NCI-H82 treated with DMSO at 0.1 percent for 48 hours (cell line): ENCODE data around the gene TMBIM1.

ENCODE experiments used
- DNase-seq: peaks from one replicate; lab custom pipeline; 2025; ENCODE audit not compliant: unreplicated experiment; lab: John Stamatoyannopoulos, UW

TMBIM1 gene, protein sequence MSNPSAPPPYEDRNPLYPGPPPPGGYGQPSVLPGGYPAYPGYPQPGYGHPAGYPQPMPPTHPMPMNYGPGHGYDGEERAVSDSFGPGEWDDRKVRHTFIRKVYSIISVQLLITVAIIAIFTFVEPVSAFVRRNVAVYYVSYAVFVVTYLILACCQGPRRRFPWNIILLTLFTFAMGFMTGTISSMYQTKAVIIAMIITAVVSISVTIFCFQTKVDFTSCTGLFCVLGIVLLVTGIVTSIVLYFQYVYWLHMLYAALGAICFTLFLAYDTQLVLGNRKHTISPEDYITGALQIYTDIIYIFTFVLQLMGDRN

DNA sequence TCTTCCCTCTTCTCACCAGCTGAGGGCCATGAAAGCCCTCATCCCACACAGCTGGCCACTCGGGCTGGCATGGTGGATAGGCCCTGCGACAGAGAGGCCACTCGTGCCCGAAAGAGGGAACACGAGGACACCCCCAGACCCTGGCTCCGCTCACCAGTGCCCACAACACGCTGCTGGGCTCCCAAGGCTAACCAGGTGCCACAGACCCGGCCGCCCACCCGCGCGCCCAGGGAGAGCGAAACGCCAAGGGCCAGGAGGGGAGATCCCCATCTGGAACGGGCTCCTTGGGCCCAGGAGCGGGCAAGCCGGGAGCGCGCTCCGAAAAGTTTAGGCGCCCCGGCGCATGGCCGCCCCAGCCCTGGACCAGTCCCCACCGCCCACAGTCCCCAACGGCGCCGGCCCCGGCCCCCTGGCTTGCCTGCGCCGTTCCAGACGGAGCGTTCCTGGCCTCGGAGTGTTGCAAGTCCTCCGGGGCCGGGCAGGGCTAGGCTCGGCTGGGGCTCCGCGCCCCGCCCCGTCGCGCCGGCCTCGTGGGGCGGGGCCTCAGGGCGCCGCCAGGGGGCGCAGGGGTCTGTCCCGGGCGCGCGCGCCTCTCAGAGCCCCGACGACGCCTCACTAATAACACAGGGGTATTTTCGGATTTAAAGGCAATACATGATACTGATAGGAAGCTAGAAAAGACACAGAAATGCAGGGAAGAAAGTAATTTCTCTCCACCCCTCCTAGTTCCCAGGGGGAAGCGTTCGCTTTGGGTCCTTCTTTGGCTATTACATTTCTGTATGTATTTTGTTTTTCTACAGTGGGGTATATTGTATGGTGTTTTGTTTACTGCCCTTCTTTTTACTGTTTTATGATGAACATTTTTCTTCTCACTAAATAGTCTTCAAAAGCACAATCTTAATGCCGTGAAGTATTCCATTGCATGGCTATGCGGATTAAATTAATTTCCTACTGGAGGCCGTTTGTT, at the start of gene TMBIM1:
Gene TMBIM1, minus strand, starts transcription at position 456 of the 967 bp plus-strand sequence. CDS start 10,362 bp downstream, outside the sequence.
- peak; percentile 30 for DNase-seq

DNA sequence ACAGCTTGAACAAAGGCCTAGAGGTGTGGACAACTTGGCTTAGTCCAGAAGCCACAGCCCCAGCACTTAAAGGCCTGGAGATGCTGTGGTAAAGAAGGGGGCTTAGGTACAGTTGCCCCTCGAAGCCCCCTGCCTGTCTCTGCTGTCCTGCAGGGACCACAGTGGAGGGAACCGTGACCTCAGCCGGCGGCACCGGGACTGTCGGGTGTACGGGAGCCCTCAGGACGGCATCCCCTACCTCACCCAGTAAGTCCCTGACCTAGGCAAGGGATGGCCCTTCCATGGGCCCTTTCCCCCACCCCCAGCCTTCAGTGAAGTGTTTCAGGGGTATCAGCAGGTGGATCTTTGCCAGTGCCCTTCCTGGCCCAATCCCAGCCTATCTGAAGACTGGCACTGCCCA, 49.1 kb upstream of the TMBIM1 start:
- DNase-seq = no peak

DNA sequence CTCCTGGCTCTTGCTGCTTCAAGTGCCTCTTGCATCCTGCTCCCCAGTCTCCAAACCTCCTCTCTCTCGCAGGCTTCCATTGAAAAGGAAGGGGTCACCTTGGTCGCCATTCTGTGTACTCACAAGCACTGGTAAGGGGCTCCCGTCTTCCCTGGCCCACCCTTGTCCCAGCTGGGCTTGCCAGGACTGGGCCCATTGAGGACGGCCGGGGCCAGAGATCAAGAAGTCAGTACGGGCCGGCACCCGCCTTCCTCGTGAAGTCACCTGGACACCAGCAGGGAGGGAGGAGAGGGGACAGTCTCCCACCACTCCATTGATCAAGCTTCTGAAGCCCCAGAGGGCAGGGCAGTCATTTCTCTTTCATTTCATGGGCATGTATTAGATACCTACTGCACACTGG, 48.4 kb upstream of the TMBIM1 start:
- no peak for DNase-seq

- DNase-seq = no peak
Measured at GRCh38 chr2:218334531-218334930, 42.2 kb upstream of the TMBIM1 start.

GRCh38 chr2:218332920-218333645, 40.8 kb upstream of the TMBIM1 start:
- DNase-seq = no peak

DNA sequence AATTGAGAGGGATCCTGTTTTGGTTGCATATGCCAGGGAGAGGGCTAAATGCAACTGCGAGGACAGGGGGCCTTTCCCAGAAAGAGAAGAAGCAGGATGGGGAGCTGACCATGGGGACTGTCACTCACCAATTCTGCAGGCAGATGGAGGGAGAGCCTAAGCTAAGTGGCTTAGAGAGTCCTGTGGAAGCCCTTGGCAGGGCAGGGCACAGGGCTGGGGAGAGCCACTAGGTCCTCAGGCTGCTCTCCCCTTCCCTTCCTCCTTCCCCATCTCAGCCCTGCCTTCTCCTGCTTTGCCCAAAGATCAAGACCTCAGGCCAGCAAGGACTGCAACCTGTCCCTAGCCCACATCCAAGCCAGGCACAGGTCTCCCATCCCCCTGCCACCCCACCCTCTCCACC, 40.0 kb upstream of the TMBIM1 start:
- DNase-seq = peak; percentile 11

DNA sequence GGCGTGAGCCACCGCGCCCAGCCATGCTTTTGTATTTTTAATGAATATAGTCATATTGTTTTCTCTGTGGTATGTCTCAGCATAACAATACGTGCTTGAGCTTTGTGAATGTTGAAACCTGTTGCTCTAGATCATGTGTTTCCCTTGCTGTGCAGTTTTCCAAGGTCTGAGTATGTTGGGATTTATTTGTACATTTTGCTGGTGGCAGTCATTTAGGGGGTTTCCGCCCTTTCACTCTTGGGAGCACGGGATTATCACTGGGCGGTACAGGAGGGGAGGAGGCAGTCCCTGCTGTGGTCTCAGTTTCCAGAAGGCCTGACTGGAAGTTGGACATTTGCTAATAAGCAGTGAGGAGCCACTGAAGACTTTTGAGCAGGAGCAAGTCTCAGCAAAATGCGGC, 39.4 kb upstream of the TMBIM1 start:
- no peak for DNase-seq

DNA sequence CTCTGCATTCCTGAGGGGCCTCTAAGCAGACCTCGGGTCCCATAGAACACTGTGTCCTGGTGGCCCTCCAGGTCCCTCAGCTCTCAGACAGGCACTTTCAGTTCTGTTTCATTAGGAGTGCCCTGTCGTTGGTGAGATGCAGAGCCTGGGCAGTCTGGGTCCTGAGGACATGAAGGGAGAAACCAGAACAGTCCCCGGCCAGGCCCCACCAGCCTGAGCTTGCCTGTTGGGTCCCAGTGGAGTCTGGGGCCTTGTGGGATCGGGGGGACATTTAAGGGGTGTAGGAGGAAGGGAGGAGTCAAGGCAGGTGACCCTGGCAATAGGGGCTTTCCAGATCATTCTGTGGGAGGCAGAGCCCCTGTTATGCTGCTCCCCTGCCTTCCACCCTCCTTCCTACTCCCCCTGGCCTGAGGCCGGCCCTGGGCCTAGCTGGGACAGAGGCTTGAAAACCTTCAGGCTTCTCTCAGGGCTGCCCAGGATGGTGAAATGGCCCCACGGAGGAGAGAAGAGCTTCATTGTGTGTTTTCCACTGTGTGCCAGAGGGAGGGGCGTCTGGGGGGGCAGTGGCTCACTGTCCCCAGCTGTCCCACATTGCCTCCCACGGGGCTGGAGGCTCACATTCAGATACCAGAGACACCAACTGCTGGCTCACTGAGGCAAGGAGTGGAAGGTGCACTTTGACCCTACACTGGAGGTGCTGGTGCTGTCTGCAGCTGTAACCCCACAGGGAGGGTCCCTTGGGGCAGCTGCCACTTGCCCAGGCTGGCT, 37.7 kb upstream of the TMBIM1 start:
- DNase-seq = no peak

- DNase-seq = no peak
Measured at GRCh38 chr2:218329027-218329825, 36.9 kb upstream of the TMBIM1 start.

GRCh38 chr2:218328294-218328693, 36.0 kb upstream of the TMBIM1 start:
- DNase-seq = no peak

DNA sequence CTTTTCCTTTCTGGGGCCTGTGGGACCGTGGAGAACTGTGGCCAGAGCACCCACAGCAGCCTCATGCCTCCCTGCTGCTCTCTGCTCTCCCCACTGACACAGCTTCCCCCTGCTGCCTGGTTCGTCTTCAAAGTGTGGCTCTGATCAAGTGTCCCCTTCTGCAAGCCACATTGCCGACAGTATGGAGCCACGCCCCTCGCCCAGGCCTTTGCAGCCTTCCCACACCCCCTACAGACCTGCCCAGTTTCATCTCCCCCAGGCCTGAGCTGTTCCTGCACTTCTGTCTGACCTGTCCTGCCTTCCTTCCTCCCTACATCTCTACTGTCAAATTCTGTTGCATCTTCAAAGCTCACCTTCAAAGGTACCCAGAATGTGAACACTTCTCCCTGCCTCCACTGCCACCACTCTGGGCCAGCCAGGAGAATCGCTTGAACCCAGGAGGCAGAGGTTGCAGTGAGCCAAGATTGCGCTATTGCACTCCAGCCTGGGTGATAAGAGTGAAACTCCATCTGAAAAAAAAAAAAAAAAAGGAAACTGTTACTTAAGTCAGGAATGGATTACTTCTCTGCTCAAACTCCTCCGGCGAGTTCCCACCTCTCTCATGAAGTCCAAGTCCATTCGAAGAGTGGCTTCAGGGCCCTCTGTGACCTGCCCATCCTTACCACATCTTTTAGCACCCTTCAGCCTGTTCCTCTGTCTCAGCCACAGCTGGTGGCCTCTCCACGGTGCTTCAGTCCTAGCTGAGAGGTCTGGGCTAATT, 35.3 kb upstream of the TMBIM1 start:
- DNase-seq = no peak

DNA sequence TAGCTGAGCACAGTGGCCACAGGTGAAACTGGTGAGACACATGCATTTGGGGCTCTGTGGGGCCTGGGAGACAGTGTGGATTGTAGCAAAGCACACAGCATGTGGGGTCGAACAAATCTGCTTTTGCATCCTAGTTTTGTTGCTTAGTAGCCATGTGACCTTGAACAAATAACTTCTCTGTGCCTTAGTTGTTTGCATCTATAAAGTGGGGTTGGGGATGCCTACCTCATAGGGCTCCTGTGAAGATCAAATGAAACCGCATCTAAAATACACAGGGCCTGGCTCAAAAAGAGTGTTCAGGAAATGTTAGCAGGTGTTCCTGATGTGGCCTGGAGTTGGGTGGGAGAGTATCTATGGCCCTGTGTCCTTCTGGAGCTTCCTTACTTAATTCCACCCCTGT, 34.0 kb upstream of the TMBIM1 start:
- no peak for DNase-seq

DNA sequence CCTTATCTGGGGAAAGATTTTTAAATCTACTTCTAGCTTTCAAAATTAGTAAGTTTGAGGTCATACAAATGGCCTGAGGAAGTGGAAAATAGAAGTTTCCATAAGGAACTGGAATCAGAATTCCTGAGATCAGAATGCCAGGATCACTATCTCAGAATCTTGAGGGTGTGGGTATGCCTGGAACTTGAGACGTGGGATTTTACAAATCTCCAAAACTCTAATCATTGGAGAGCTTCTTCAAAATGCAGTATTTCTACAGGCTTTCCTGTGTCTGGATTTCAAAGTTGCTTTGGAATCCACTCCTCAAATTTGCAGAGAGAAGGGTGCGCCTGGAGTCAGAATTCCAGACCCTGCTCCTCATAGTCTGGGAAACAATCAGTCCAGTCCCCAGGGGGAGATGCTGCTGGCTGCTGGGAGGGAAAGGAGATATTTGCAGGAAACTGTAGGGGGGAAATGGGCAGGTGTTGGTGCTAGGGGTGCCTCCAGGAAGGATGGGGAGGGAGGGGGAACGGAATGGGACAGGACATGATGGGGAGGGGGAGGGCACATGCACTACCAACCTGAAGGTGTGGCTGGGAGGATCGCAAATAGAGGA, 33.4 kb upstream of the TMBIM1 start:
- DNase-seq = no peak

GRCh38 chr2:218323526-218324472, 31.5 kb upstream of the TMBIM1 start:
- peak; percentile 12 for DNase-seq

- peak; percentile 57 for DNase-seq
Measured at GRCh38 chr2:218322768-218323525, 30.6 kb upstream of the TMBIM1 start.

DNA sequence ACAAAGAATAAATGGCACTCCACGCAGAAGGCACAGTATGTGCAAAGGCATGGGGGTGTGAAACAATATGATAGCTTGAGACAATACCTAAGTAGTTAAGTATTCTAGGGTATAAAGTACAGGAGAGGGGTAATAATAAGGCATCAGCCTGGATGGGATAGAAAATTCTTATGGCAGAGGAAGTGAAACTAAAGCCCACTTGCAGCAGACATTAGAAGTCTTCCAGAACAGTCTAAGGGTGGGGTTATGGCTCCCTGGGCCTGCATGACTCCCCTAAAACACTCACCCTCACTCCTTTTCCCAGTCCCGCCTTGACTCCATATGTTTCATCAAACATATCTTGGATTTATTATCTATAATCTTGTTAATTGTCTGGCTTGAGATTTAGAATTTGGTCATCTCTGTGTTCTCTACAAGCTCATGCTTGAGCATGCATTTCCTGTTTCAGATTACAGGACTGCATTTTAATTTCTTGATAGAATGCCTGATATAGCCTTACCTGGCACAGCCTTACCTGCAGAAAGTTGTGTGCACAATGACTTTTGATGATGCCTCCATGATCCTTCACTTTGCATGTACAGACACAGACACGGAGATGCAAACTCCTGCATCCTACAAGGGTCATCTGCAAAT, 28.5 kb upstream of the TMBIM1 start:
- DNase-seq = no peak
